Fibroblast of lung (primary cell): ENCODE measurements around the gene TMSB4X. TPM values are rescaled to one million over a fixed set of nuclear protein-coding genes. Genes with fewer than 3 reads are reported as not detected.
"Not testable (repeated sequence)": the region's sequence is repeated elsewhere in the genome, so short reads cannot be mapped to it uniquely, and the experiment has no call there.

Experiments used
- DNase-seq, 2 donors: peaks; one replicate each; pipeline versions ENCODE4 v3.0.0 to v3.0.0-alpha.2; 2010; ENCODE audit warnings: low read depth in 2 of 2
- H2AFZ ChIP-seq: 2 replicates; pipeline ENCODE4 v1.5.1; 2012; ENCODE audit warnings: low read length, control low read depth, inconsistent platforms
- H3K27ac ChIP-seq: 2 replicates; pipeline ENCODE4 v1.5.1; 2011; ENCODE audit warnings: low read length, control low read depth; ENCODE audit not compliant: insufficient read depth
- H3K27me3 ChIP-seq: 2 replicates; pipeline ENCODE4 v1.5.1; 2011; ENCODE audit warnings: mild to moderate bottlenecking, low read length; ENCODE audit not compliant: control insufficient read depth, insufficient read depth
- H3K36me3 ChIP-seq: 2 replicates; pipeline ENCODE4 v1.5.1; 2011; ENCODE audit warnings: low read length; ENCODE audit not compliant: control insufficient read depth, insufficient read depth
- H3K4me1 ChIP-seq: 2 replicates; pipeline ENCODE4 v1.5.1; 2011; ENCODE audit warnings: low read length; ENCODE audit not compliant: control insufficient read depth, insufficient read depth; ENCODE audit errors: extremely low read depth
- H3K4me2 ChIP-seq: 2 replicates; pipeline ENCODE4 v1.5.1; 2011; ENCODE audit warnings: low read length, control low read depth; ENCODE audit not compliant: insufficient read depth; ENCODE audit errors: extremely low read depth
- H3K4me3 ChIP-seq, 4 experiments: fragments of 200-600 bp in 1 of 4; sonication (generic) in 1 of 4; replicated peaks in 1 of 4; 2 replicates each; pipeline ENCODE4 v1.5.1; 2011 to 2016; ENCODE audit warnings: low read length in 4 of 4, low read depth in 3 of 4, mild to moderate bottlenecking in 3 of 4, control low read depth in 2 of 4, inconsistent platforms in 1 of 4, mixed read lengths in 1 of 4; ENCODE audit not compliant: insufficient read depth in 1 of 4; ENCODE audit errors: control extremely low read depth in 1 of 4
- H3K79me2 ChIP-seq: 2 replicates; pipeline ENCODE4 v1.5.1; 2012; ENCODE audit warnings: mild to moderate bottlenecking, low read length, inconsistent platforms; ENCODE audit not compliant: control insufficient read depth, insufficient read depth
- H3K9ac ChIP-seq: 2 replicates; pipeline ENCODE4 v1.5.1; 2011; ENCODE audit warnings: mild to moderate bottlenecking, low read length, control low read depth; ENCODE audit not compliant: insufficient read depth
- H3K9me3 ChIP-seq: 2 replicates; pipeline ENCODE4 v1.5.1; 2012; ENCODE audit warnings: low read depth, low read length; ENCODE audit not compliant: control insufficient read depth, insufficient read depth
- H4K20me1 ChIP-seq: 2 replicates; pipeline ENCODE4 v1.5.1; 2011; ENCODE audit warnings: low read length; ENCODE audit not compliant: control insufficient read depth, insufficient read depth; ENCODE audit errors: extremely low read depth
- CTCF ChIP-seq, 2 donors: IDR thresholded peaks in 1 of 2; conservative IDR thresholded peaks in 1 of 2; 1 replicate in 1 of 2; 2 replicates in 1 of 2; pipeline ENCODE4 v1.5.1; 2011 to 2012; ENCODE audit warnings: low read length in 2 of 2, control low read depth in 1 of 2, inconsistent platforms in 1 of 2, low read depth in 1 of 2, mild to moderate bottlenecking in 1 of 2
- EZH2 ChIP-seq: IDR thresholded peaks from 2 replicates; pipeline ENCODE4 v1.5.1; 2012; ENCODE audit warnings: low read length, control low read depth, mild to moderate bottlenecking; ENCODE audit errors: missing control alignments
- polyA plus RNA-seq, 2 donors: library from polyadenylated mRNA; depleted of rRNA in 1 of 2; stranded (reverse) in 1 of 2; unstranded in 1 of 2; fragments of >200 nt; gene quantifications; 2 replicates each; pipeline ENCODE4 v1.2.1, GENCODE V29; 2011 to 2012; ENCODE audit warnings: missing spikeins in 1 of 2
- total RNA-seq: library from RNA; depleted of rRNA; stranded (reverse); fragments of >200 nt; gene quantifications from 2 replicates; pipeline ENCODE4 v1.2.1, GENCODE V29; 2014

The TMSB4X gene
- total and polyA plus RNA-seq, 2 donors (not counting 1 experiment from before 2014, with no cell fraction given) = 14,631 to 17,013 TPM

- Histone ChIP-seq H4K20me1 (no peaks in the 10 kb centered on the region), H3K4me1 (no peaks in the 10 kb centered on the region), H3K4me2 (peak overlapping the region; percentile 40), H3K27me3 (no peaks in the 10 kb centered on the region), H3K79me2 (peaks cover 17% of the 10 kb centered on the region), H3K9ac (peak overlapping the region; percentile 69), H3K36me3 (peaks cover 2% of the 10 kb centered on the region), H3K9me3 (no peaks in the 10 kb centered on the region), H2AFZ (no peak overlapping the region), H3K27ac (peak overlapping the region; percentile 94), H3K4me3 (peak overlapping the region; percentile 58 to 94 (median 82))
- DNase-seq = peak; percentile 79 to 84
- TF ChIP-seq EZH2 = no peak
- no peak for TF ChIP-seq CTCF (conservative IDR thresholded peaks at IDR 0.05 in 1 of 2, IDR thresholded peaks at IDR 0.05 in 1 of 2; ENCODE audit: low read depth in 1 of 2, low read length in 2 of 2)
Measured at GRCh38 chrX:12978205-12979025, 3.5 kb downstream of the TMSB4X start.

DNA sequence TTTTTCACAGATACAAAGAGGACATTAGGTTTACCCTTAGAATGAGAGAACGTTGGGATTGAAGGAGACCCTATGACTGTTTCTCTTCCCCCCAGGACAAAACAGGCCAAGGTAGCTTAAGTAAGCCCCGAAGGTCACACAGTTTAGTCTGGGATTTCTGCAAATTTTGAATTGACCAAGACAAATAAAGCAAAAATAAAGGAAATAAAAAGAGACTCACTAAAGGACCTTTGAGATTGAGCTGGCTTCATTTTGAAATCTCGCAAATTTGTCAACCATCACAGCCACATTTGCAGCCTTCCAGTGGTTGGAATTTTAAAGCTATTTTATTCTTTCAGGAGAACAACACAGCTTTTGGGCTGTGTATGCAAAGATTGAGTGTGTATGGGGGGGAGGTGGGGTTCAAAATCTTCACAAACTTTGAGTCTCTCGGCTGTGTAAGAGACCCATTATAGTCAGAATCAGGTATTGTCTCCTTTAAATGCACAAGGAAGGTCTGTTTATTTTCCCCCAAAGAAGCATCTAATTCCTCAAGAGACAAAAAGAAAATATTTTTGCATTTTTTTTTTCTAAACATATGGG is 4.2 kb downstream of the TMSB4X start:
- Histone ChIP-seq H3K27me3 (no peaks in the 10 kb centered on the region), H3K27ac (peak overlapping the region; percentile 94), H3K4me1 (no peaks in the 10 kb centered on the region), H4K20me1 (no peaks in the 10 kb centered on the region), H3K9me3 (no peaks in the 10 kb centered on the region), H3K36me3 (peaks cover 2% of the 10 kb centered on the region), H3K4me3 (no peak overlapping the region), H2AFZ (no peak overlapping the region), H3K9ac (no peak overlapping the region), H3K79me2 (peaks cover 17% of the 10 kb centered on the region), H3K4me2 (no peak overlapping the region)
- DNase-seq = no peak
- TF ChIP-seq CTCF (conservative IDR thresholded peaks at IDR 0.05 in 1 of 2, IDR thresholded peaks at IDR 0.05 in 1 of 2; ENCODE audit: low read depth in 1 of 2, low read length in 2 of 2) (no peak), EZH2 (no peak)

GRCh38 chrX:12979616-12980015 is 4.7 kb downstream of the TMSB4X start:
- DNase-seq = peak in 1 of 2 donors; percentile 10
- H2AFZ ChIP-seq = no peak overlapping the region
- TF ChIP-seq EZH2 (no peak), CTCF (conservative IDR thresholded peaks at IDR 0.05 in 1 of 2, IDR thresholded peaks at IDR 0.05 in 1 of 2; ENCODE audit: low read depth in 1 of 2, low read length in 2 of 2) (no peak)
- peaks cover 3% of the 10 kb centered on the region for H3K4me1 ChIP-seq
- no peak overlapping the region for H3K27ac ChIP-seq
- peaks cover 17% of the 10 kb centered on the region for H3K79me2 ChIP-seq
- no peaks in the 10 kb centered on the region for H4K20me1 ChIP-seq
- no peaks in the 10 kb centered on the region for H3K9me3 ChIP-seq
- H3K4me3 ChIP-seq = no peak overlapping the region
- H3K27me3 ChIP-seq = no peaks in the 10 kb centered on the region
- H3K36me3 ChIP-seq = peaks cover 2% of the 10 kb centered on the region
- no peak overlapping the region for H3K4me2 ChIP-seq
- no peak overlapping the region for H3K9ac ChIP-seq

GRCh38 chrX:12980039-12980438 is 5.1 kb downstream of the TMSB4X start:
- not testable (repeated sequence) for H3K27ac ChIP-seq

More at GRCh38 chrX:12980039-12980438, 5.1 kb downstream of the TMSB4X start:
- peaks cover 17% of the 10 kb centered on the region for H3K79me2 ChIP-seq
- H3K4me1 ChIP-seq, H3K9me3 ChIP-seq, H4K20me1 ChIP-seq, H2AFZ ChIP-seq, H3K27me3 ChIP-seq, H3K9ac ChIP-seq, H3K36me3 ChIP-seq, H3K4me3 ChIP-seq, H3K4me2 ChIP-seq: not testable (repeated sequence)
- peak in 1 of 2 donors; percentile 10 for DNase-seq
